ENCODE data around the gene SPATA4.
"Not testable (repeated sequence)": the region's sequence is repeated elsewhere in the genome, so short reads cannot be mapped to it uniquely, and the experiment has no call there.

Gene SPATA4

DNA sequence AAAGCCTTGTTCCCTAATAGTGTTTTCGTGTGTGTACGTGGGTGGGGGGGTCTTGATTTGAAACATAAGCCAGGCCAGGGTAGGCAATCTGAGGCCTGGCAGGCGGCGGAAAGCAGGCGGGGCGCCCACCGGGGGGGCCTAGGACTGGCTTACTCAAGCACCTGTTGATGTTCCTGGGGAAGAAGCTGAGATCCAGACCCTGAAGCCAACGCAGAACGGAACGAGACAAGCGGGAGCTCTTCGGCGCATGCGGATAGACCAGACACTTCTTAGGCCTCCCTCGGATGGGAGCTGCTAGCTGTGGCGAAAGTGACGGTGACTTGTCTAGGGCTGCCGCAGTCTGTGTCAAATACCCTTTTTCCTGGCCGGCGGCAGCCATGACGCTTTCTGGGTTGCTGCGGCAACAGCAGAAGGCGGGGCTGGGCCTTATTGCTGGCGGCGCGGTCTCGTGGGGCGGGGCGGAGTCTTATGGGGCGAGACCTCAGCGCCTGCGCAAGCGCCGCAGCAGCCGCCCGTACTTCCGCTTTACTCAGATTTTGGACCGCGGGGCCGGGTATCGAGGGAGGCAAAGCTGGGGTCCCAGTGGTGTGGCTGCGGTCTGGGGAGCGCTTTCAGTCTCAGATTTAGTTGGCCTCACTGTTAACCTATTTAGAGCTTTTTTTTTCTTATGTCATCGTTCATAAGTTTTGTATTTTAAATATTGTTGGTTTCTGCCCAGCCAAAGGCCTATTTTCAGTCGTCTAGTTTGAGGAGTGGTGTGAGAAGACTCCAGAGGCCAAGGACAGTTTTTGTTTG, at the start of gene SPATA4:
SPATA4 (minus strand) TSS at position 402 of the 795 bp plus-strand sequence; CDS start at position 379, 23 bp downstream.
- peak; percentile 96 for DNase-seq

DNA sequence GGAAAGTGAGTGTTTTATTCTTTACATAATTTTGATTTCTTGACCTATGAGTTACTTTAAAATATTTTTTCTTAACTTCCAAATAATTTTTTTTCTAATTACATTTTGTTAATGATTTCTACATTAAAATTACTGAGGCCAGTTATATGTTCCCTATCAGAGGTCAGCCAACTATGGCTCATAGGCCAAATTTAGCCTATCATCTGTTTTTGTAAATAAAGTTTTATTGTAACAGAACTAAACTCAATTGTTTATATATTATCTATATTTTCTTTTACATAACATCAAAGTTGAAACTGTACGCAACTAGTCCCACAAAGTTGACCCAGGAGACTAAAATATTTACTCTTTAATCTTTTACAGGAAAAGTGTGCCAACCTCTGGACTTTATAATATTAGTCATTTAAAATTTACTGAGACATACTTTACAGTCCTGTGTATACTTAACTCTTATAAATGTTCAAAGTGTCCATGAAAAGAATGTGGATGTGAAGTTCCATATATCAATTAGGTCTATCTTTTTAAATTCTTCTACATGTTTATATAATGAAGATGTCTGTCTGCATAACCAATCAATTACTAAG, 47.5 kb upstream of the SPATA4 start:
- DNase-seq: no peak

DNA sequence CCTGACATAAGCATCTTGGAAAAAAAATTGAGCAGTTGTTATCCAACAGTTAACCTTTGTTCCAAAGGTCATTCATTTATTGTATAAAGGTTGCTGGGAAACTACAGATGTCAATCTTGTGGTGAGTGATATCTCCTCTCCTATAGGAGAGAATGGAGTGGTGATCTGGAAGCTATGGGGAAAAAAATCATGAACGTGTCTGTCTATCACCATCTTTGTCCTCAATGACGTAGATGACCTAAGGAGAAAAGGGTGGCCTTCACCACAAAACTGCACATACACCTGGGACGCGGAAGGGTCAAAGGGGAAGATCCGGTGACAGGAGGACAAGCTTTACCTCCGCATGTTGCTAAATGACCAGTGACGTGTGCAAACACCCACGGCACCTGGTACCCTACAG, 46.3 kb upstream of the SPATA4 start:
- DNase-seq: no peak

DNA sequence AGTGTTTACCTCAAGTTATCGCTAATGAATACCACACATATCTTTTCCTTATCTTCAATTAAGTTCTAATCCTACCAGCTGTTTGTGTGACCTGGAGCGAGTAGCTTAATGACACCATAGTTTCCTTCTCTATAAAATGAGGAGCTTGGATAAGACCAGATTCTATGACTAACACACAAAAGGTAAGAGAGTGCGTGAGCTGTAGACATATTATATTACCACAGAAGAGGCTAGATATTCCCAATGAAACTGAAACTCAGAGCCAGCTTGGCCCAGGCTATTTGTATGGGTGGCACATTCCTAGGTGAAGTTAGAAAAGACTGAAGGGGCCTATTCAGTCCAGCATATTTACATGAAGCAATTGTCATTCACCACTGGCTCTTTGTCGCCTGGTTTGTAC, 43.4 kb upstream of the SPATA4 start:
- DNase-seq: no peak

DNA sequence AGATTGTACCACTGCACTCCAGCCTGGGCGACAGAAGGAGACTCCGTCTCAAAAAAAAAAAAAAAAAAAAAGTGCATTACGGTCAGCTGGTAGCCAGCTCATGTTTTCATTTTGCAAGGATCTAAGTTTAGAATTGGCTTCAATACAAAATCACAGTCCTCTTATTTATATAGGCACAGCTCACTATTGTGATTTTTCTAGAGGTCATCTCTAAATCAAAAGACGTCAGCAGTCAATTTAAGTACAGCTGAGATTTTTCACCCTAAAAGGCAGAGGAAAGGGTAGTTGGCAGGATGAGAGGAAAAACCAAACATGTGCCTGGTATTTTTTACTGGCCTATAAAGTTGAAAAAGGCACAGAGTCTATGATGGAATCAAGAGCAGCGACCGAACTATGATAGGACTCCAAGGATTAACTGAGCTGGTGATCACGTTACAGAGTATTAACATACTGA, 42.8 kb upstream of the SPATA4 start:
- DNase-seq: no peak

DNA sequence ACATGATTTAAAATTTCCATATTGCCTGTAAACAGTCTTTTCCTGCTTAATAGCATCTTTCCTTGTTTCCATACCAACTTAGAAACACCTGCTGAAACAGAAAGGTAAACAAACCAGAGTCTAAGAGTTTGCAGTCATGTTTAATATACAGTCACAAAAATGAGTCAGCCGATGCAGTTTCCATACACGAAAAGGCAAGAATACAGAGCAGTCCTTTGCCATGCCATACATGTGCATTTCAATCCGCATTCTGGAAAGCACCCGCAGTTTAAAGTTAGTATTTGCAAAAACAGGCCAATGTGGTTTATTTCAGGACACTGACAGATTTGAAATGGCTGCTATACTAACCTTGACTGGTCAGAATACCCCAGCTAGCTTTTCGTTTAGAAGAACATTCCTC, 41.6 kb upstream of the SPATA4 start:
- no peak for DNase-seq

DNA sequence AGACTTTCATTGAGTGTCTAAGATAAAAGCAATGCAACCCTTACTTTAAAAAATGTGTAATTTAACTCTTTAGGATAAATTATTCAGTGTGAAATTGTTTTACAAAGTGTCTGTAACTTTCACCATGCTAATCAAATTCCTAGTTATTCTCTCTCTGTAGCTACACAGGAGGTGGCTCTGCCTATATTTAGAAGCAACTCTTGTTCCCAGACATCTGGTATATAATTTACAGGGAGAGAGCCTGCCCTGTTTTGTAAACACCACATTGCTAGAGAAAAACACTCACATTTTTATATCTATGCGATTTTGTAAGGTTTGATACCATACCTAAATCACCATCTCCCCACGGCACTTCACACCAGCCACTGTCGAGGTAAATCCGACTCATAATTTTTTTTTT, 35.5 kb upstream of the SPATA4 start:
- DNase-seq: no peak

DNA sequence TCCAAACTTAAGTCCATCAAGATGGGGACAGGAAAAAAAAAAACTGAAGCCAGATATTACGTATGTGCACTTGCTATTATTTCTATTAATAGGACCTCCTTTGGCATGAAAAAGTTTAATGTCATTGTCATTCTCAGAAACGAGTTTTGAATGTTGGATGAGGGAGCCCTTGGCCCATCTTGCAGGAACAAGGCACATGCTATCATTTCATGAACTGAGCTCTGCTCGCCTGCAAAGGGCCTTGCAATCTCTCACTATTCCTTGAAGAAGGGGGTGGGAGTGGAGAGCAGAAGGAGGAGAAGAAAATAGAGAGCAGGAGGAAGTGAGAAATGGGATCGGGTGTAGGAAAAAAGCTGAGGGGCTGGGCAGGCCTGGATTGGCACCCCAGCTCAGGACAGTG, 34.3 kb upstream of the SPATA4 start:
- no peak for DNase-seq

DNA sequence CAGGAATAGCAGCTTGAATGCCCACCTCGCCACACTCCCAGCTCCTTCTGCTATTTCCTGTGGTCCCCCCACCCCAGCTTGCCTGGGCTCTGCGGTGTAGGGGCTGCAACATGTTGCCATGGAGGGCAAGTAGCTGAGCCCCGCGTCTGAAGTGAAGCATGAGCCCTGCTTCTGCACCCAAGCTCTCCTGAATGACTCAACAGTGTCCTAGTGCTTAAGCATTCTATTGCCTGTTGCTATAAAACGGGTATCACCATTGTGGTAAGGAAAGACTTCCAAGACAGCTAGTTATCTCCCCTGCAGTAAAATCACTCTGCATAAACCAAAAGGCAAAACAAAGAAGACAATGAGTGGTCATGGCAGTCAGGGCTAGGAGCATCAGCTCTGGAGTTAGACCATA, 31.4 kb upstream of the SPATA4 start:
- no peak for DNase-seq

DNA sequence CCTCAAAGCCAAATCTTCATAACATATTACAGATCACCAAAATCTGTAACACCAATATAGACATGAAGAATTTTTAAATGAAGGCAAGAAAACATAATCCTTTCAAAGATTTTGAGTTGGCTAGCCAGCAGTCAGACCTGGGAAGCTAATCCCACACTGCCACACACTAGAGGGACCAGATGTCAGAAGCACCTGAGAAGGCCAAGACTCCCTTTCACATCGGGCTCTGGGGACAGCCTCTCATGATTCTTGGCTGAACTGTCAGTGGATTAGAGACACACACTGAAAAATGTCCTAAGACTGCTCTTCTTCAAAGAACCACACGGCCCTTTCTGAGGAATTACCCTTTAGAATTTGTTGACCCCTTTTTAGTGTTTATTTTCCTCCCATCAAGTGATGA, 28.2 kb upstream of the SPATA4 start:
- DNase-seq: no peak

DNA sequence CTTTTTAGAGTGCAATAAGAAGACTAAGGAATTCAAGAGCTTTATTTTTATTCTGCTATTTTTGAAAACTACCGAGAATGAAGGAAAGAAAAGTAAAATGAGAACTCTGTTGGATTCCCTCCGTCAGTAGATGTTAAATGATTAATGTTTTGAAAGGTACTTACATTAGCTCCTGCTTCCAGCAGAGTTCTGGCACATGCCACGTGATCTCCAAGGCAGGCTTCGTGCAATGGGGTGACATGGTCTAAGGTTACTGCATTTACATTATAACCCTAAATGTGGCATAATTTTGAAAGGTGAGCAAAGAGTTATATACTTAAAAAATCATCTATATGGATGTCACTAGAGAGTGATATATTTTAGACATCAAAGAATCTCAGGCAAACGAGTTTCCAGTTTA, 26.8 kb upstream of the SPATA4 start:
- no peak for DNase-seq

DNA sequence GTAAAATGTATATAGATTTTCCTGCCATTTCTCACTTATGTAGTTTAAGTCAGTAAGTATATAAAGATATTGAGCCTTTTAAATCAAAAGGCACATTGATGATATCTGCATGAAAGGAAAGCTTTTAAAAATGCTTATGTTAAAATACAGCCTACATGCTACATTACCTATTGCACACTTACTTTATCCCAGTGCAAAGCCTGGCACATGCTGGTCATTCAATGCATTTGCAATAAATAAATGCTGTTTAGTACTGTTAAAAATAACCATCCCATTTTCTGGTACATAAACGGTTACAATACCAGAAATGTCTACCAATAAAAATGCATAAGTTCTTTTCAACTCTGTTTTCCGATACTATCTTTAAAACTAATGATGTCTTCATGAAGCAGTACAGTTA, 22.1 kb upstream of the SPATA4 start:
- DNase-seq: no peak

DNA sequence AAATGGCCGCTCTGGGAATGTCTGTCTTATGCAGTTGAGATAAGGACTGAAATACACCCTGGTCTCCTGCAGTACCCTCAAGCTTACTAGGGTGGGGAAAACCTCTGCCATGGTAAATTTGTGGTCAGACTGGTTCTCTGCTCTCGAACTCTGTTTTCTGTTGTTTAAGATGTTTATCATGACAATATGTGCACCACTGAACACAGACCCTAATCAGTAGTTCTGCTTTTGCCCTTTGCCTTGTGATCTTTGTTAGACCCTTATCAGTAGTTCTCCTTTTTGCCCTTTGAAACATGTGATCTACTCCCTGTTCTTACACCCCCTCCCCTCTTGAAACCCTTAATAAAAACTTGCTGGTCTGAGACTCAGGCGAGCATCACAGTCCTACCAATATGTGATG, 17.0 kb upstream of the SPATA4 start:
- DNase-seq: not testable (repeated sequence)

DNA sequence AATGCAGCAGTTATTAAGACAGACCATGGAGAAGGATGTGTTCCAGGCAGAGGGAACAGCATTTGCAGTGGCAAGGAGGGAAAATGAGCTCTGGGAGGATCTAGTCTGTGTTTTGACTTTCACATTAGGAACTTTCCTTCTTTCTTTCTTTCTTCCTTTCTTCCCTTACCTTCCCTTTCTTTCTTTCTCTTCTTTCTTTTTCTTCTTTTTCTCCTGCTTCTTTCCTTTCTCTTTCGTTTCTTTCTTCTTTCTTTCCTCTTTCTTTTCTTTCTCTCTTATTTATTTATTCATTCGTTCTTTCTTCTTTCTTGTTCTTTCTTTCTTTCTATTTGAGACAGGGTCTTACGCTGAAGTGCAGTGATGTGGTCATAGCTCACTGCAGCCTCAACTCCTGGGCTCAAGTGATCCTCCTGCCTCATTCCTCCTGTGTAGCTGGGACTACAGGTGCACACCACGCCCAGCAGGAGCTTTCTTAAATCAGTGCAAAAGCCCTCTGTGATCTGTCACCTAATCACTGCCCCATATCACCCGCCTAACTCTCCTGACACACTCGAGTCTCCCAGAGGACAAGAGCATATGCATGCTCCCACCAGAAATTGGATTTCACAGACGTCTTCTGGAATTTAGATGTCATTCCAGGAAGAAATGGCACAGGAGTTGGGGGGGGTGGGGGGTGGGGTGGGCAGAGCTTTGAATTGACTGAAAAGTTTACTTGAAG, 15.4 kb upstream of the SPATA4 start:
- no peak for DNase-seq

DNA sequence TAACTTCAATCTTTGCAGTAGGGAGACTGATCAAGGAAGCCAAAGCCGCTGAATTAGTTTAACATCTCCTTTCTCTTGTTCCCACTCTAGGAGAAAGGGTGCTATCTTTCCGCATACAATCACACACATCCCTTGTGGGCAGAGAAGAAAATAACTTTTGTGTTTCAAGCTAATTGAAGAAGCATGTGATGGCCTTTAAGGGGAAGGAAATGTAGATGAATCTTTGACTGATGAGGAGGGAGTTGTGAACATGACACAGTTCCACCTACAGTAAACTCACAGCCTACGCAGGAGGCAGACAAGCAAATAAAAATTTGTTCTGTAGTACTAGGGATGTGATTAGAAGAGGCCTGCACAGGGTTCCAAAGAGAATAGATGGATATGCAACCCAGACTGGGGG, 14.7 kb upstream of the SPATA4 start:
- no peak for DNase-seq

DNA sequence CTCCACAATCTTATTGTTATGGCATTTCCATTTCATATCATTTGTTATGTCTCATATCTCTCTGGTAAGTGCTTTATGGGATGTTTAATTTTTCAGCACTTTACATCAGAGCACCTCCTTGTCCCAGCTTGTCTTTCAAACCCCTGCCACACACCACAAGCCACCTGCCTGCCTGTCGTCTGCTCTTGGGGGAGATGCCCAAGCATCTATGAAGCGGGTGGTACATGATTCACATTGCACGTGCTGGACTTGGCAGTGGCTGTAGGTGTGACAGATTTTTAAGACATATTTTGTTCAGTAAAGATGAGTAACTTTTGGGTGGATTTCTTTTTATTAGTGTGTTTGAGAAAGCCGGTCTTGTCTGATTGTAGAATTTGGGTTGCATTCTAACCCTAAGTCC, 14.2 kb upstream of the SPATA4 start:
- DNase-seq: no peak

DNA sequence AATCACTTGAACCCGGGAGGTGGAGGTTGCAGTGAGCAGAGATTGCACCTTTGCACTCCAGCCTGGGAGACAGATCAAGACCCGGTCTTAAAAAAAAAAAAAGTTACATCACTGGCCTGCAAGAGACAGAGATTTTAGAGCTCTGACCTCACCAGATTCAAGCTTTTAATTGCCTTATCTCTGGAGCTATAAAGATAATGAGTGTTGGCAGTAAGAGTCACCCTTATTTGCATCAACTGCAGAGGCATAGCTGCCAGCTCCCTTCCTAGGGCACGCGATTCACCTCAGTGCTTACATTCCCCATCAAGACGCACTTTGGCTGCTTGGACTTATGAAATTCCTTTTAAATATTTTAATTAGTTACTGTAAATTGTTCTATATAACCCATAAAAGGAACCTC, 12.5 kb upstream of the SPATA4 start:
- DNase-seq: no peak

DNA sequence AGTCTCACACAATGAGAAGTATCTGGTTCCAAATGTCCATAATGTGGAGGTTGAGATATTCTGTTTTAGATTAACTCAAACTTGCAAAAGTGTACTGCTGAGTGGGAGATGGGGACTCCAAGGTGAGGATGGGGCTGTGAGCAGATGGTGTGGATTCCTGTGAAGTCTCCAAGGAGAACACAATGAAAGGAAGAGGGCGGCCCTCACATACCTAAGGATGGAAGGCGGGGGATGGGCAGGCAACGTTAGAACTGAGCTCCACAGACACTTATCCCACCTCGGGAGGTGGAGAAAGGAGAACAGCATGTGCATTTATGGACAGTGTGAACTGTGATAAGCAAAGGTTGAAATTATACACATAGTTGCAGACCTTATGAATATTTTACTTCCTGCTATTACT, 9.9 kb upstream of the SPATA4 start:
- DNase-seq: no peak

DNA sequence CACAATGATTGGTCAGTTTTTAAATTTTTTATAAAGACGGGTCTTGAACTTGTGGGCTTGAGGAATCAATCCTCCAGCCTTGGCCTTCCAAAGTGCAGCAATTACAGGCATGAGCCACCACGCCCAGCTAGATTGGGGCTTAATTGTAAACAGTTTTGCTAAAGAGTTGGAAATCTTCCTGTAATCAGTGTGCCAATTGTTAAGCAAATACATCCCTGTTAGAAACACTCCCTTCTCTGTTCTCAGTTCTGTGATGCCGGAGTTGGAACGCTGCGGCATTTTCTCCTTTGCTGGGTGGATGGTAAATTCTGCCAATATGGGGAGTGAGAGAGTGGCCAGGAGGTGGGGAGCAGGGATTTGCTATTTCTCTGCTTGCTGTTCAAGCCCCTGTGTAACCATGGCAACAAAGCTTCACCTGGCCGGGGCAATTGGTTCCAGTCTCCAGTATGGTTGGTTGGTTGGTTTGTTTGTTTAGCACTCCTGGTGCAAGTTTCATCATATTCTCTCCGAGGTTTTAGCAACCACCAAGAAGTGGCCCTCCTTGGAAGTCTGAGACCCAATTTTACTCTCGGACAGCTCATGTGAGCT, 3.0 kb upstream of the SPATA4 start:
- no peak for DNase-seq

DNA sequence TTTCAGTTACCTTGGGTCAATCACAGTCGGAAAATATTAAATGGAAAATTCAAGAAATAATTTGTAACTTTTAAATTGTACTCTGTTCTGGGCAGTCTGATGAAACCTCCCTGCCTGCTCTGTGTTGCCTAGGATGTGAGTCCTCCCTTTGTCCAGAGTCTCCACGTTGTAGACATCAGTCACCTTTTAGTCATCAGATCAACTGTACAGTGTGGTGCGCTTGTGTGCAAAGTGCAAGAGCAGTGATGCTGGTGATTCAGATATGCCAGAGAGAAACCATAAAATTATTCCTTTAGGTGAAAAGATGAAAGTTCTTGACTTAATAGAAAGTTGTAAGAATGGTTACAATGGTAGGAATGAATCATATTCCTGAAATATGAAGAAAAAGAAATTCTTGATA, 1.4 kb downstream of the SPATA4 start:
- no peak for DNase-seq

DNA sequence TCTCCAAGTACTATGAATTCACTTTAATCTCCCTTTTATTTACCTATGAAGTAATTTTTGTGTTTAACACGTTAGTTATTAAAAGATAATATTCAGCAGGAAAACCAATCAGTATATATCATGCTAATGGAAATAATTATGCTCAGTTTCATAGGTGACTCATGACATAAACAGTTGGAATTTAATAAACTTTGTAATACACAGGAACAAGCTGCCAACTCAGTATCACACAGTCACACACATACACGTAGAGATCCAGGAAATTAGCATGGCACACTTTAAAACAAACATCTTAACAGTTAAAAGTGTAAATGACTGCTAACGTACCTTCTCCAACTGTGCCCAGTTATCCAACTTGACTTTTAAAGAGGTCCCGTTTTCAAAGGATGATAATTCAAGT, 2.3 kb downstream of the SPATA4 start:
- DNase-seq: no peak

DNA sequence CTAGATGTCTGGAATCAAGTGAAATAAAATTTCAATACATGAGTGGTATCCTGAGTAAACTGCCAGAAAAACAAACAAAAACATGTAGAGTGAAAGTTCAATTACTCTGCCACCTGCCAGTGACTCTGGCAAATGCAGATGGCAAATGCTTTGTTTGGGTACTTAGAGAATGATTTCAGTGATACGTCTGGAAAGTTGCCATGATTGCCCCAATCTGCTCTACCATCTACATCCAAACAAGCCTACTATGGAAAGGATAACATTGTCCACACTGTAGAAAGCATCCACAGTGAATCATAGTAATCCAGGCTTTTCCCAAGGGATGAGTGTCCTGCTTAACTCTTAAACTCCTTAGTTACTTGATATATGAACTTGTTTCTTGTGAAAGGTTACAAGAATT, 3.4 kb downstream of the SPATA4 start:
- no peak for DNase-seq

DNA sequence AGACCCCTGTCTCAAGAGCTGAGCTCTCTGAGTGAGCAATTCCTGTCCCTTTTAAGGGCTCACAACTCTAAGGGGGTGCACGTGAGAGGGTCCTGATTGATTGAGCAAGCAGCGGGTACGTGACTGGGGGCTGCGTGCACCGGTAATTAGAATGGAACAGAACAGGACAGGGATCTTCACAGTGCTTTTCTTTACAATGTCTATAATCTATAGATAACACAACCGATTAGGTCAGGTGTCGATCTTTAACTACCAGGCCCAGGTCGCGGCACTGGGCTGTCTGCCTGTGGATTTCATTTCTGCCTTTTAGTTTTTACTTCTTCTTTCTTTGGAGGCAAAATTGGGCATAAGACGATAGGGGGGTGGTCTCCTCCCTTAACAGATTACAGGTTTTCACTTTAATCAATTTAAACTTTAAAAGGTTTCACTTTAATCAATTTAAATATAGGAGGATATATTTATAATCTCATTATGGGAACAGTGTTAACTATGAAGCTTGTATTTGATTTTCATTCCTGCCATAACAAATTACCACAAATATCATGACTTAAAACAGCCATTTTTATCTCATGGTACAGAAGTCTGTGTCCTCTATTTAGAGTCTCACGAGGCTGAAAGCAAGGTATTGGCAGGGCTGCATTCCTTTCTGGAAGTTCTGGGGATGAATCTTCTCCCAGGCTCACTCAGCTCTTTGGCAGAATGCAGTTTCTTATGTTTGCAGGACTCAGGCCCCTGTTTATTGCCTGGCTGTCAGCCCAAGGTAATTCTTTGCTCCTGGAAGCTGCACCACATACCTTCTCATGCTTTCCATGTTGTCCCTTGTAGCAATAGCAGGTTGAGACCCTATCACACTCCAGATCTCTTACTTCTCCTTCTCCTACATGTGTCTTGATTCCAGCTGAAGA, 5.2 kb downstream of the SPATA4 start:
- DNase-seq: no peak

Data from activated CD8-positive, alpha-beta memory T cell treated with anti-CD3 and anti-CD28 coated beads for 24 hours (primary cell).